SK-N-SH (cell line): ENCODE data around the gene C14orf39. TPM values are rescaled to one million over a fixed set of nuclear protein-coding genes. Genes with fewer than 3 reads are reported as not detected.

ENCODE experiments used
- CTCF ChIA-PET: fragments of 300-600, 350-600 bp; formaldehyde crosslinking; extraction: SDS; loops from one replicate; lab custom pipeline; 2021; lab: Yijun Ruan, JAX
- POLR2A ChIA-PET: fragments of 350-600 bp; sonication (Branson Sonifier 250); formaldehyde crosslinking; extraction: SDS; loops from one replicate; lab custom pipeline; 2020; ENCODE audit warnings: antibody characterized with exemption, inconsistent platforms; lab: Yijun Ruan, JAX
- DNase-seq: peaks from one replicate; pipeline ENCODE4 v3.0.0; 2012
- H2AFZ ChIP-seq: fragments of 200-600 bp; sonication (generic); 2 replicates; pipeline ENCODE4 v1.8.1; 2016; ENCODE audit warnings: antibody characterized with exemption, mild to moderate bottlenecking, low read depth
- H3F3A ChIP-seq: fragments of 200-600 bp; sonication (generic); replicated peaks from 2 replicates; pipeline ENCODE3; 2016; ENCODE audit warnings: antibody characterized with exemption, mild to moderate bottlenecking; ENCODE audit not compliant: insufficient read depth
- H3K27ac ChIP-seq, 2 experiments: fragments of 200-500 bp in 1 of 2; fragments of 200-600 bp in 1 of 2; sonication (Bioruptor generic) in 1 of 2; sonication (generic), shearing (Covaris generic) in 1 of 2; 2 replicates each; pipeline versions ENCODE4 v1.5.1 to v1.6.1; 2014 to 2016; ENCODE audit warnings: low read depth in 2 of 2, inconsistent platforms in 1 of 2, low read length in 1 of 2, mild to moderate bottlenecking in 1 of 2, mixed read lengths in 1 of 2
- H3K27me3 ChIP-seq: fragments of 200-600 bp; sonication (generic), shearing (Covaris generic); 2 replicates; pipeline ENCODE4 v1.6.1; 2016; ENCODE audit warnings: mixed run types; ENCODE audit not compliant: insufficient read depth
- H3K36me3 ChIP-seq, 2 experiments: fragments of 200-500 bp in 1 of 2; fragments of 200-600 bp in 1 of 2; sonication (Bioruptor generic) in 1 of 2; sonication (generic) in 1 of 2; replicated peaks in 1 of 2; 2 replicates each; pipeline versions ENCODE3 to v1.5.1; 2014 to 2016; ENCODE audit warnings: low read length in 1 of 2, mild to moderate bottlenecking in 1 of 2; ENCODE audit not compliant: insufficient read depth in 2 of 2, control insufficient read depth in 1 of 2
- H3K4me1 ChIP-seq, 2 experiments: fragments of 200-500 bp in 1 of 2; fragments of 200-600 bp in 1 of 2; sonication (Bioruptor generic) in 1 of 2; sonication (generic), shearing (Covaris generic) in 1 of 2; 2 replicates each; pipeline versions ENCODE4 v1.5.1 to v1.6.1; 2014 to 2016; ENCODE audit warnings: low read depth in 1 of 2, low read length in 1 of 2, mixed run types in 1 of 2; ENCODE audit not compliant: insufficient read depth in 2 of 2, control insufficient read depth in 1 of 2
- H3K4me2 ChIP-seq: fragments of 200-600 bp; sonication (generic), shearing (Covaris generic); 2 replicates; pipeline ENCODE4 v1.6.1; 2017; ENCODE audit warnings: mixed run types
- H3K4me3 ChIP-seq, 2 experiments: fragments of 200-500 bp in 1 of 2; fragments of 200-600 bp in 1 of 2; sonication (Bioruptor generic) in 1 of 2; sonication (generic), shearing (Covaris generic) in 1 of 2; 2 replicates each; pipeline versions ENCODE4 v1.5.1 to v1.8.1; 2014 to 2016; ENCODE audit warnings: low read depth in 2 of 2, inconsistent platforms in 1 of 2, low read length in 1 of 2, mild to moderate bottlenecking in 1 of 2, mixed read lengths in 1 of 2, moderate library complexity in 1 of 2
- H3K79me2 ChIP-seq: fragments of 200-600 bp; sonication (generic); 2 replicates; pipeline ENCODE4 v1.8.1; 2017; ENCODE audit warnings: mild to moderate bottlenecking; ENCODE audit not compliant: insufficient read depth
- H3K9ac ChIP-seq: fragments of 200-600 bp; sonication (generic); 2 replicates; pipeline ENCODE4 v1.6.1; 2017; ENCODE audit warnings: mixed run types
- H3K9me2 ChIP-seq: fragments of 200-600 bp; sonication (generic); 2 replicates; pipeline ENCODE4 v1.6.1; 2017; ENCODE audit warnings: mixed run types
- H3K9me3 ChIP-seq: fragments of 200-600 bp; sonication (generic); 2 replicates; pipeline ENCODE4 v1.6.1; 2017; ENCODE audit warnings: mixed run types, mild to moderate bottlenecking, moderate library complexity
- H4K20me1 ChIP-seq: fragments of 200-600 bp; sonication (generic); 2 replicates; pipeline ENCODE4 v1.6.1; 2017; ENCODE audit warnings: mild to moderate bottlenecking, mixed run types; ENCODE audit not compliant: insufficient read depth
- ELF1 ChIP-seq: IDR thresholded peaks from 2 replicates; pipeline ENCODE4 v1.4.0; 2012
- EZH2phosphoT487 ChIP-seq: fragments of 200-600 bp; sonication (generic); IDR thresholded peaks from 2 replicates; pipeline ENCODE4 v1.6.1; 2017; ENCODE audit warnings: low read depth, mixed run types, mild to moderate bottlenecking, antibody characterized with exemption, moderate library complexity, borderline replicate concordance
- FOXJ3 ChIP-seq: sonication (generic); formaldehyde crosslinking; IDR thresholded peaks from 2 replicates; pipeline ENCODE4 v1.5.1; 2020; ENCODE audit warnings: mild to moderate bottlenecking, missing genetic modification reagents
- GABPA ChIP-seq: IDR thresholded peaks from 2 replicates; pipeline ENCODE4 v1.4.0; 2012; ENCODE audit warnings: low read depth, mild to moderate bottlenecking
- JUND ChIP-seq: IDR thresholded peaks from 2 replicates; pipeline ENCODE4 v1.4.0; 2012
- MEF2A ChIP-seq: IDR thresholded peaks from 2 replicates; pipeline ENCODE4 v1.4.0; 2012; ENCODE audit warnings: low read depth, borderline replicate concordance
- MXI1 ChIP-seq: IDR thresholded peaks from 2 replicates; pipeline ENCODE4 v1.6.1; 2012; ENCODE audit warnings: mild to moderate bottlenecking, low read depth, low read length, improper control_type of control experiment
- PBX3 ChIP-seq: IDR thresholded peaks from 2 replicates; pipeline ENCODE4; 2012
- RAD21 ChIP-seq: IDR thresholded peaks from 2 replicates; pipeline ENCODE4 v1.6.1; 2012; ENCODE audit warnings: mild to moderate bottlenecking, low read length
- RCOR1 ChIP-seq: fragments of 150-350 bp; IDR thresholded peaks from 2 replicates; pipeline ENCODE4 v1.6.1; 2017; ENCODE audit warnings: antibody characterized with exemption, low read length
- REST ChIP-seq: IDR thresholded peaks from 2 replicates; pipeline ENCODE4 v1.6.1; 2012; ENCODE audit warnings: mild to moderate bottlenecking, low read depth, low read length, moderate library complexity
- RXRA ChIP-seq: IDR thresholded peaks from 2 replicates; pipeline ENCODE4 v1.4.0; 2012; ENCODE audit warnings: low read depth, mild to moderate bottlenecking, borderline replicate concordance
- TAF1 ChIP-seq: IDR thresholded peaks from 2 replicates; pipeline ENCODE4 v1.6.1; 2012; ENCODE audit warnings: low read depth, mild to moderate bottlenecking, low read length, moderate library complexity, borderline replicate concordance
- TCF12 ChIP-seq: IDR thresholded peaks from 2 replicates; pipeline ENCODE4 v1.4.0; 2012
- WGBS: methylation state at CpG from one replicate; pipeline ENCODE4 v1.1.6; 2017; ENCODE audit warnings: low lambda C conversion rate; 5-methylcytosine and 5-hydroxymethylcytosine counted together
- polyA plus RNA-seq, 3 experiments: library from polyadenylated mRNA; depleted of rRNA; stranded (reverse); fragments of >200 nt; gene quantifications; 2 replicates each; pipeline ENCODE4 v1.2.3, GENCODE V29; 2012
- TF ChIP-seq, protein P1 (sequence below): IDR thresholded peaks from 2 replicates; pipeline ENCODE4 v1.4.0; 2012; ENCODE audit warnings: low read depth, borderline replicate concordance
- TF ChIP-seq, protein P2 (sequence below): fragments of 200-600 bp; sonication (generic); IDR thresholded peaks from 2 replicates; pipeline ENCODE4 v1.6.1; 2017; ENCODE audit warnings: antibody characterized with exemption, mild to moderate bottlenecking, moderate library complexity
- TF ChIP-seq, protein P3 (sequence below): IDR thresholded peaks from 2 replicates; pipeline ENCODE4 v1.4.0; 2012; ENCODE audit warnings: low read depth, borderline replicate concordance
- TF ChIP-seq, protein P4 (sequence below): fragments of 150-350 bp; IDR thresholded peaks from 2 replicates; pipeline ENCODE4 v1.6.1; 2016; ENCODE audit warnings: mild to moderate bottlenecking, low read depth, low read length

The C14orf39 gene
- polyA plus RNA-seq, 1 of the 3 experiments (the other 2 are of a cell fraction): 0.13 TPM

DNA sequence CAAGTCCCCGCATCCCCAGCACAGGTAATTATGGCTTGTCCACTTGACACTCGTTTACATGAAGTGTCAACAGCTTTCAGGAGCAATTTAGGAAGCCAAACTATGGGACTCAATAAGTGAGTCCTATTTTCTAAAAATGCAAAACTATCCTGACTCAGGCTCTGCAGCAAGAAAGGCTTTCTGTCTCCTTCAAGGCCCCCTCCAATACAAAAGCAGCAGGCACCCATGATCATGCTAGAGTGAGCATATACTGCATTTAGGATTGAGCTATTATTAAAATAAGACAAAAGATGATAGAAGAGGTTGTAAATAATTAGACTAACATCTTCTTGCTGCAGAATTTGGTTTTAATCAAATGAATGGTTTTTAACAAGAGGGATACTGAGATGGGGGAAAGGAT is 26.3 kb upstream of the C14orf39 start:
- CTCF ChIA-PET: interaction anchor here (1.0 kb wide), 1 partner anchor 16 kb away, joined by 3 read pairs; no protein-coding TSS in a partner anchor

More for the DNA sequence above, 26.3 kb upstream of the C14orf39 start:
- Histone ChIP-seq H3K9me2 (no peaks in the 10 kb centered on the region), H3K79me2 (no peaks in the 10 kb centered on the region), H3F3A (no peaks in the 10 kb centered on the region), H3K27ac (no peak overlapping the region), H3K27me3 (peaks cover 75% of the 10 kb centered on the region), H3K36me3 (no peaks in the 10 kb centered on the region), H3K4me3 (no peak overlapping the region), H3K9me3 (no peaks in the 10 kb centered on the region), H2AFZ (no peak overlapping the region), H3K4me1 (peaks cover 3 to 22% of the 10 kb centered on the region in 2 experiments; a peak in 1 of 4 replicates), H3K4me2 (no peak overlapping the region), H4K20me1 (no peaks in the 10 kb centered on the region), H3K9ac (no peak overlapping the region)
- WGBS: 66% methylated on average over 2 of the region's 2 CpGs
- no peak for DNase-seq
- TF ChIP-seq RXRA (no peak), MXI1 (no peak), MEF2A (no peak), GABPA (no peak), JUND (no peak), TAF1 (no peak), REST (no peak), PBX3 (no peak), TCF12 (no peak), RAD21 (no peak), FOXJ3 (CRISPR knock-in tag) (no peak), ELF1 (no peak), RCOR1 (no peak), EZH2phosphoT487 (no peak)
- TF ChIP-seq, protein P1, sequence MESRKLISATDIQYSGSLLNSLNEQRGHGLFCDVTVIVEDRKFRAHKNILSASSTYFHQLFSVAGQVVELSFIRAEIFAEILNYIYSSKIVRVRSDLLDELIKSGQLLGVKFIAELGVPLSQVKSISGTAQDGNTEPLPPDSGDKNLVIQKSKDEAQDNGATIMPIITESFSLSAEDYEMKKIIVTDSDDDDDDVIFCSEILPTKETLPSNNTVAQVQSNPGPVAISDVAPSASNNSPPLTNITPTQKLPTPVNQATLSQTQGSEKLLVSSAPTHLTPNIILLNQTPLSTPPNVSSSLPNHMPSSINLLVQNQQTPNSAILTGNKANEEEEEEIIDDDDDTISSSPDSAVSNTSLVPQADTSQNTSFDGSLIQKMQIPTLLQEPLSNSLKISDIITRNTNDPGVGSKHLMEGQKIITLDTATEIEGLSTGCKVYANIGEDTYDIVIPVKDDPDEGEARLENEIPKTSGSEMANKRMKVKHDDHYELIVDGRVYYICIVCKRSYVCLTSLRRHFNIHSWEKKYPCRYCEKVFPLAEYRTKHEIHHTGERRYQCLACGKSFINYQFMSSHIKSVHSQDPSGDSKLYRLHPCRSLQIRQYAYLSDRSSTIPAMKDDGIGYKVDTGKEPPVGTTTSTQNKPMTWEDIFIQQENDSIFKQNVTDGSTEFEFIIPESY: no peak
- TF ChIP-seq, protein P2, sequence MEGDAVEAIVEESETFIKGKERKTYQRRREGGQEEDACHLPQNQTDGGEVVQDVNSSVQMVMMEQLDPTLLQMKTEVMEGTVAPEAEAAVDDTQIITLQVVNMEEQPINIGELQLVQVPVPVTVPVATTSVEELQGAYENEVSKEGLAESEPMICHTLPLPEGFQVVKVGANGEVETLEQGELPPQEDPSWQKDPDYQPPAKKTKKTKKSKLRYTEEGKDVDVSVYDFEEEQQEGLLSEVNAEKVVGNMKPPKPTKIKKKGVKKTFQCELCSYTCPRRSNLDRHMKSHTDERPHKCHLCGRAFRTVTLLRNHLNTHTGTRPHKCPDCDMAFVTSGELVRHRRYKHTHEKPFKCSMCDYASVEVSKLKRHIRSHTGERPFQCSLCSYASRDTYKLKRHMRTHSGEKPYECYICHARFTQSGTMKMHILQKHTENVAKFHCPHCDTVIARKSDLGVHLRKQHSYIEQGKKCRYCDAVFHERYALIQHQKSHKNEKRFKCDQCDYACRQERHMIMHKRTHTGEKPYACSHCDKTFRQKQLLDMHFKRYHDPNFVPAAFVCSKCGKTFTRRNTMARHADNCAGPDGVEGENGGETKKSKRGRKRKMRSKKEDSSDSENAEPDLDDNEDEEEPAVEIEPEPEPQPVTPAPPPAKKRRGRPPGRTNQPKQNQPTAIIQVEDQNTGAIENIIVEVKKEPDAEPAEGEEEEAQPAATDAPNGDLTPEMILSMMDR: no peak
- TF ChIP-seq, protein P3, sequence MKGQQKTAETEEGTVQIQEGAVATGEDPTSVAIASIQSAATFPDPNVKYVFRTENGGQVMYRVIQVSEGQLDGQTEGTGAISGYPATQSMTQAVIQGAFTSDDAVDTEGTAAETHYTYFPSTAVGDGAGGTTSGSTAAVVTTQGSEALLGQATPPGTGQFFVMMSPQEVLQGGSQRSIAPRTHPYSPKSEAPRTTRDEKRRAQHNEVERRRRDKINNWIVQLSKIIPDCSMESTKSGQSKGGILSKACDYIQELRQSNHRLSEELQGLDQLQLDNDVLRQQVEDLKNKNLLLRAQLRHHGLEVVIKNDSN: no peak
- TF ChIP-seq, protein P4, sequence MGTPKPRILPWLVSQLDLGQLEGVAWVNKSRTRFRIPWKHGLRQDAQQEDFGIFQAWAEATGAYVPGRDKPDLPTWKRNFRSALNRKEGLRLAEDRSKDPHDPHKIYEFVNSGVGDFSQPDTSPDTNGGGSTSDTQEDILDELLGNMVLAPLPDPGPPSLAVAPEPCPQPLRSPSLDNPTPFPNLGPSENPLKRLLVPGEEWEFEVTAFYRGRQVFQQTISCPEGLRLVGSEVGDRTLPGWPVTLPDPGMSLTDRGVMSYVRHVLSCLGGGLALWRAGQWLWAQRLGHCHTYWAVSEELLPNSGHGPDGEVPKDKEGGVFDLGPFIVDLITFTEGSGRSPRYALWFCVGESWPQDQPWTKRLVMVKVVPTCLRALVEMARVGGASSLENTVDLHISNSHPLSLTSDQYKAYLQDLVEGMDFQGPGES: no peak
- POLR2A ChIA-PET: no interaction called here
